Keratinocyte (primary cell): Measurements from ENCODE around the gene SNU13.

ENCODE experiments used
- EZH2 ChIP-seq: IDR thresholded peaks from one replicate; pipeline ENCODE4 v1.6.1; 2012; ENCODE audit warnings: inconsistent platforms, mild to moderate bottlenecking, low read length, moderate library complexity
- TF ChIP-seq, protein P1 (sequence below), 3 experiments: IDR thresholded peaks in 1 of 3; conservative IDR thresholded peaks in 1 of 3; optimal IDR thresholded peaks in 1 of 3; 2 replicates in 2 of 3; 3 replicates in 1 of 3; pipeline versions ENCODE3 to v1.5.1; 2011; ENCODE audit warnings: low read length in 3 of 3, mild to moderate bottlenecking in 3 of 3, moderate library complexity in 2 of 3, control low read depth in 1 of 3, inconsistent platforms in 1 of 3; ENCODE audit not compliant: insufficient read depth in 2 of 3; ENCODE audit errors: extremely low read depth in 1 of 3

DNA sequence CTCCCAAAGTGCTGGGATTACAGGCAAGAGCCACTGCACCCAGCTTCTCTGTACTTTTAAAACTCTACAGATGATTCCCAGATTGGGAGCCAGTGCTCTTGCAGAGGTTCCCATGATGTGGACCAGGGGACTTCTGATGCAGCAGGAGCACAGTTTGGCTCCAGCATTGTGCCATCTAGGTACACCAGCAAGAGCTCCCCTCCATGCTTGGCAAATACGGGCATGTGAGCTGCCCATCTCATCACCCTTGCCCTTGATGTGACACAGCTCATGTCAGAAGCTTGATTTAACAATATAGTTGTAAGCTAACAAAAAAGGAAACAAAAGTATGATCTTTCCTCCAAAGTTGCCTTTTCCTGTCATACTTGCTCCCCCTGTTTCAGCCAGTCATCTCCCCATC, 28.7 kb downstream of the SNU13 start:
- TF ChIP-seq, protein P1, sequence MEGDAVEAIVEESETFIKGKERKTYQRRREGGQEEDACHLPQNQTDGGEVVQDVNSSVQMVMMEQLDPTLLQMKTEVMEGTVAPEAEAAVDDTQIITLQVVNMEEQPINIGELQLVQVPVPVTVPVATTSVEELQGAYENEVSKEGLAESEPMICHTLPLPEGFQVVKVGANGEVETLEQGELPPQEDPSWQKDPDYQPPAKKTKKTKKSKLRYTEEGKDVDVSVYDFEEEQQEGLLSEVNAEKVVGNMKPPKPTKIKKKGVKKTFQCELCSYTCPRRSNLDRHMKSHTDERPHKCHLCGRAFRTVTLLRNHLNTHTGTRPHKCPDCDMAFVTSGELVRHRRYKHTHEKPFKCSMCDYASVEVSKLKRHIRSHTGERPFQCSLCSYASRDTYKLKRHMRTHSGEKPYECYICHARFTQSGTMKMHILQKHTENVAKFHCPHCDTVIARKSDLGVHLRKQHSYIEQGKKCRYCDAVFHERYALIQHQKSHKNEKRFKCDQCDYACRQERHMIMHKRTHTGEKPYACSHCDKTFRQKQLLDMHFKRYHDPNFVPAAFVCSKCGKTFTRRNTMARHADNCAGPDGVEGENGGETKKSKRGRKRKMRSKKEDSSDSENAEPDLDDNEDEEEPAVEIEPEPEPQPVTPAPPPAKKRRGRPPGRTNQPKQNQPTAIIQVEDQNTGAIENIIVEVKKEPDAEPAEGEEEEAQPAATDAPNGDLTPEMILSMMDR (optimal IDR thresholded peaks at IDR 0.05 in 1 of 3, IDR thresholded peaks at IDR 0.05 in 1 of 3, conservative IDR thresholded peaks at IDR 0.05 in 1 of 3; ENCODE audit: extremely low read depth in 1 of 3, insufficient read depth in 2 of 3, low read length in 3 of 3) = no peak
- no peak for TF ChIP-seq EZH2
